ENCODE results near the gene SAMMSON.

DNA sequence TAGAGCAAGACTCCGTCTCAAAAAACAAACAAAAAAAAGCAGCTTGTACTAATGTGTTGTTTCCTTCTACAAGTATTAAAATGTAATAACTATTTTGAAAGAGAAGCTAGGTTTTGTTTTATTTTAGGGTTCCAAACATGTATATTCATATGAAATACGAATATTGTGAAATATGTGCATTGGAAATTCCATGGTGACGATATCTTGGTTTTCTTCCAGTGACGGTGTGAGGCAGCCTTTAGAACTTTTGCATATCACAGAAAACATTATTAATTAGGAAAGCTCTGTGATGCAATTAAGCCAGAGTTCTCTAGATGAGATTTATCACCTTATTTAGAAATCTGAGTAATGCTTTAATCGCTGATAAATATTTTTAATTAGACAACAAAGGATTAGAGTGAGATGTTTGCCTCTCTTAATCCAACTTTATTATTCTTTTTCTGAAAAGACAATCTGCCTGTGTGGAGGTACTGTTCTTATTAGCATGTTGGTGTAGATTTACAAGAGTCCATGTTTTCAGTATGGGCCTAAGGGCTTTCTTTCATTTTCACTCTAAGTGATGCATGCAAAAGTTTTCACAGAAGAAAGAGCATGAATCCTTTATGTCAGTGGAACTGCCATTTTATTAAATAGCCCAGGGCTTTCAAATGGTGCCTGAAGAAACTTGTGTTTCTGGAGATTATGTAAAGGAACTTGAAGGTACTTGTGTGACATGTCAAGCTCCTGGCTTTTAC lies 37.7 kb upstream of the SAMMSON start:
- TF ChIP-seq GATA2 (IDR thresholded peaks at IDR 0.05; ENCODE audit: low read depth, low read length), result no peak
- TF ChIP-seq GATA3 (IDR thresholded peaks at IDR 0.05; ENCODE audit: low read depth, low read length), result no peak

Measured in SH-SY5Y (cell line).